ENCODE data around the gene SLC2A5. TPM values are rescaled to one million over a fixed set of nuclear protein-coding genes. Genes with fewer than 3 reads are reported as not detected.

The SLC2A5 gene
- polyA plus RNA-seq, 3 donors: 0.75 to 1.3 (median 0.81) TPM

DNA sequence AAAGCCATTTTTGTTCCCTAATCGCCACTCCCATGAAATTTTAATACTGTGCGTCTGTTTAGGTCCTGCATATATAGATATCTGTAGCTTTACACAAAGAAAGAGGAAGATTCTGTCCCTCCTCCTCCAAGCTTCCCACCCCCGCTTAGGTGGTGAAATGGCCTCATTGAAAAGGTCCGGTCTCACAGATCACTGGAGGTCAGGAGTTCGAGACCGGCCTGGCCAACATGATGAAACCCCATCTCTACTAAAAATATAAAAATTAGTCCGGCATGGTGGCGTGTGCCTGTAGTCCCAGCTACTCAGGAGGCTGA lies 64.1 kb downstream of the SLC2A5 start:
- peak overlapping the region in 1 of 7 donors; percentile 61 for H3K27ac Mint-ChIP-seq
- H3K27me3 Mint-ChIP-seq (ENCODE audit: low read depth in 3 of 3): peaks cover 2 to 9% (median 6%) of the 10 kb centered on the region in 3 donors
- no CpG with 5 or more reads among the region's 8 CpGs for WGBS (ENCODE audit: insufficient coverage)
- no peaks in the 10 kb centered on the region for H3K9me3 ChIP-seq (replicated peaks in 1 of 2; ENCODE audit: control insufficient read depth in 1 of 2, insufficient read depth in 1 of 2, low read length in 2 of 2)
- TF ChIP-seq, protein P1, sequence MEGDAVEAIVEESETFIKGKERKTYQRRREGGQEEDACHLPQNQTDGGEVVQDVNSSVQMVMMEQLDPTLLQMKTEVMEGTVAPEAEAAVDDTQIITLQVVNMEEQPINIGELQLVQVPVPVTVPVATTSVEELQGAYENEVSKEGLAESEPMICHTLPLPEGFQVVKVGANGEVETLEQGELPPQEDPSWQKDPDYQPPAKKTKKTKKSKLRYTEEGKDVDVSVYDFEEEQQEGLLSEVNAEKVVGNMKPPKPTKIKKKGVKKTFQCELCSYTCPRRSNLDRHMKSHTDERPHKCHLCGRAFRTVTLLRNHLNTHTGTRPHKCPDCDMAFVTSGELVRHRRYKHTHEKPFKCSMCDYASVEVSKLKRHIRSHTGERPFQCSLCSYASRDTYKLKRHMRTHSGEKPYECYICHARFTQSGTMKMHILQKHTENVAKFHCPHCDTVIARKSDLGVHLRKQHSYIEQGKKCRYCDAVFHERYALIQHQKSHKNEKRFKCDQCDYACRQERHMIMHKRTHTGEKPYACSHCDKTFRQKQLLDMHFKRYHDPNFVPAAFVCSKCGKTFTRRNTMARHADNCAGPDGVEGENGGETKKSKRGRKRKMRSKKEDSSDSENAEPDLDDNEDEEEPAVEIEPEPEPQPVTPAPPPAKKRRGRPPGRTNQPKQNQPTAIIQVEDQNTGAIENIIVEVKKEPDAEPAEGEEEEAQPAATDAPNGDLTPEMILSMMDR (IDR thresholded peaks at IDR 0.05): peak; percentile 53
- H3K4me3 Mint-ChIP-seq: peak overlapping the region in 1 of 2 donors; percentile 30
- no peak overlapping the region for H3K9ac ChIP-seq (ENCODE audit: insufficient read depth, low read length, poor library complexity, severe bottlenecking)
- H3K79me2 ChIP-seq (ENCODE audit: insufficient read depth, low read length): no peaks in the 10 kb centered on the region
- H3K4me2 ChIP-seq (replicated peaks; ENCODE audit: extremely low read depth, low read length, poor library complexity, severe bottlenecking): no peak overlapping the region
- H3K36me3 Mint-ChIP-seq: no peaks in the 10 kb centered on the region
- no peaks in the 10 kb centered on the region for H3K9me3 Mint-ChIP-seq
- H3K4me3 ChIP-seq (replicated peaks in 1 of 3; ENCODE audit: low read depth in 2 of 3, low read length in 3 of 3): no peak overlapping the region
- H3K4me1 ChIP-seq (ENCODE audit: control insufficient read depth in 1 of 2, insufficient read depth in 2 of 2, low read length in 2 of 2): peaks cover 26 to 35% of the 10 kb centered on the region in 2 donors
- no peak for DNase-seq
- H3K36me3 ChIP-seq (replicated peaks in 1 of 2; ENCODE audit: control insufficient read depth in 1 of 2, insufficient read depth in 2 of 2, low read length in 2 of 2): no peaks in the 10 kb centered on the region
- H3K27me3 ChIP-seq (ENCODE audit: control insufficient read depth in 2 of 2, insufficient read depth in 2 of 2, low read length in 2 of 2): no peaks in the 10 kb centered on the region
- intact Hi-C loops (cut with micrococcal nuclease): no loop called here
- H3K4me1 Mint-ChIP-seq: peaks cover 37% of the 10 kb centered on the region
- H3K27ac ChIP-seq (ENCODE audit: low read depth in 1 of 2, low read length in 2 of 2): no peak overlapping the region
- H2AFZ ChIP-seq (ENCODE audit: insufficient read depth, low read depth, low read length, poor library complexity, severe bottlenecking): no peak overlapping the region
- no peaks in the 10 kb centered on the region for H4K20me1 ChIP-seq (ENCODE audit: insufficient read depth, low read length)

- Histone ChIP-seq H3K27ac (ENCODE audit: low read depth in 1 of 2, low read length in 2 of 2) (no peak overlapping the region), H4K20me1 (ENCODE audit: insufficient read depth, low read length) (no peaks in the 10 kb centered on the region), H3K4me1 (ENCODE audit: control insufficient read depth in 1 of 2, insufficient read depth in 2 of 2, low read length in 2 of 2) (peaks cover 22 to 30% of the 10 kb centered on the region in 2 donors), H3K4me3 (replicated peaks in 1 of 3; ENCODE audit: low read depth in 2 of 3, low read length in 3 of 3) (no peak overlapping the region), H3K4me2 (replicated peaks; ENCODE audit: extremely low read depth, low read length, poor library complexity, severe bottlenecking) (peak overlapping the region; percentile 12), H3K79me2 (ENCODE audit: insufficient read depth, low read length) (no peaks in the 10 kb centered on the region), H2AFZ (ENCODE audit: insufficient read depth, low read depth, low read length, poor library complexity, severe bottlenecking) (peak overlapping the region; percentile 38), H3K9me3 (replicated peaks in 1 of 2; ENCODE audit: control insufficient read depth in 1 of 2, insufficient read depth in 1 of 2, low read length in 2 of 2) (no peaks in the 10 kb centered on the region), H3K36me3 (replicated peaks in 1 of 2; ENCODE audit: control insufficient read depth in 1 of 2, insufficient read depth in 2 of 2, low read length in 2 of 2) (no peaks in the 10 kb centered on the region), H3K9ac (ENCODE audit: insufficient read depth, low read length, poor library complexity, severe bottlenecking) (no peak overlapping the region), H3K27me3 (ENCODE audit: control insufficient read depth in 2 of 2, insufficient read depth in 2 of 2, low read length in 2 of 2) (no peaks in the 10 kb centered on the region)
- Mint-ChIP-seq H3K27me3 (ENCODE audit: low read depth in 3 of 3) (peaks cover 2 to 9% (median 6%) of the 10 kb centered on the region in 3 donors), H3K4me3 (peak overlapping the region in 1 of 2 donors; percentile 59), H3K36me3 (no peaks in the 10 kb centered on the region), H3K27ac (no peak overlapping the region), H3K4me1 (peaks cover 32% of the 10 kb centered on the region), H3K9me3 (no peaks in the 10 kb centered on the region)
- 46% methylated on average over 17 of the region's 22 CpGs for WGBS (ENCODE audit: insufficient coverage)
- TF ChIP-seq, protein P1 (IDR thresholded peaks at IDR 0.05): peak; percentile 96
- peak; percentile 64 to 72 (median 69) for DNase-seq
- intact Hi-C loops (cut with micrococcal nuclease): no loop called here
Observed at GRCh38 chr1:9004700-9005394, 64.6 kb downstream of the SLC2A5 start.
